PC-9 (cell line): ENCODE results near the gene SYNE1.

Source experiments
- EZH2 ChIP-seq: fragments of 200-600 bp; sonication (generic); IDR thresholded peaks from 2 replicates; pipeline ENCODE4 v1.8.0; 2017; ENCODE audit warnings: antibody characterized with exemption, low read depth
- TF ChIP-seq, protein P1 (sequence below): fragments of 200-600 bp; sonication (generic); conservative IDR thresholded peaks from 2 replicates; pipeline ENCODE4 v1.6.1; 2017; ENCODE audit warnings: mixed run types, antibody characterized with exemption, mild to moderate bottlenecking, moderate library complexity

DNA sequence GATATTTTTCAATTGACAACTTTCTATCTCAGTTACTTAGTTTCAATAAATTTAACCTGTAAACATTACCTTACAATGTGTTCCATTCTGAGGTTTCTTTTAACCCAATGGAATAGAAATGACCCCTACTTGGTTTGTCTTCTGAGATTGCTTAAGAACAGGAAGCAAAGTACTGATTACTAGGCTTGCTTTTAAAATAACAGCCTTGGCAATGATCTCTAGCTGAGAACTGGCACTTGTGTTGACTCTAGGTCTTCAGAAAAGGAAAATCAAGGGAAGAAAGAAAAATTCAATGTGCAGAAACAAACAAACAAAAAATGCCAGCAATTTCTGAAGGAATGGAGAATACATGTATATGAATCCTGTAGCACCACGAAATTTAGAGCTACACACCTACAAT is 66.1 kb downstream of the SYNE1 start:
- TF ChIP-seq, protein P1, sequence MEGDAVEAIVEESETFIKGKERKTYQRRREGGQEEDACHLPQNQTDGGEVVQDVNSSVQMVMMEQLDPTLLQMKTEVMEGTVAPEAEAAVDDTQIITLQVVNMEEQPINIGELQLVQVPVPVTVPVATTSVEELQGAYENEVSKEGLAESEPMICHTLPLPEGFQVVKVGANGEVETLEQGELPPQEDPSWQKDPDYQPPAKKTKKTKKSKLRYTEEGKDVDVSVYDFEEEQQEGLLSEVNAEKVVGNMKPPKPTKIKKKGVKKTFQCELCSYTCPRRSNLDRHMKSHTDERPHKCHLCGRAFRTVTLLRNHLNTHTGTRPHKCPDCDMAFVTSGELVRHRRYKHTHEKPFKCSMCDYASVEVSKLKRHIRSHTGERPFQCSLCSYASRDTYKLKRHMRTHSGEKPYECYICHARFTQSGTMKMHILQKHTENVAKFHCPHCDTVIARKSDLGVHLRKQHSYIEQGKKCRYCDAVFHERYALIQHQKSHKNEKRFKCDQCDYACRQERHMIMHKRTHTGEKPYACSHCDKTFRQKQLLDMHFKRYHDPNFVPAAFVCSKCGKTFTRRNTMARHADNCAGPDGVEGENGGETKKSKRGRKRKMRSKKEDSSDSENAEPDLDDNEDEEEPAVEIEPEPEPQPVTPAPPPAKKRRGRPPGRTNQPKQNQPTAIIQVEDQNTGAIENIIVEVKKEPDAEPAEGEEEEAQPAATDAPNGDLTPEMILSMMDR: no peak
- TF ChIP-seq EZH2: no peak
